Caco-2 (cell line): ENCODE measurements around the gene MYT1. TPM values are rescaled to one million over a fixed set of nuclear protein-coding genes. Genes with fewer than 3 reads are reported as not detected.

Experiments
- BruUV-seq: library from RNA; stranded (reverse); fragments of 400-500 nt; replicated peaks from 2 replicates; lab custom pipeline; 2021; lab: Mats Ljungman, UMichigan
- CTCF ChIA-PET: fragments of 300-600 bp; sonication (Branson Sonifier 250); formaldehyde crosslinking; loops from one replicate; lab custom pipeline; 2022; ENCODE audit warnings: antibody characterized with exemption; lab: Charles Lee
- POLR2A ChIA-PET: fragments of 300-600 bp; sonication (Branson Sonifier 250); formaldehyde crosslinking; loops from one replicate; lab custom pipeline; 2022; ENCODE audit warnings: antibody characterized with exemption; lab: Charles Lee
- DNase-seq, 2 experiments: peaks; one replicate each; pipeline versions ENCODE4 v3.0.0 to v3.0.0-alpha.2; 2020 to 2022
- H3K27me3 ChIP-seq: replicated peaks from 2 replicates; pipeline ENCODE4 v1.6.0; 2011; ENCODE audit warnings: low read length; ENCODE audit not compliant: control insufficient read depth, insufficient read depth
- H3K36me3 ChIP-seq: 2 replicates; pipeline ENCODE4 v1.5.1; 2011; ENCODE audit warnings: low read length; ENCODE audit not compliant: control insufficient read depth, insufficient read depth
- H3K4me1 ChIP-seq: fragments of 250-450 bp; sonication (Bioruptor Pico); 2 replicates; pipeline ENCODE4 v1.5.1; 2020; ENCODE audit warnings: mild to moderate bottlenecking
- H3K4me3 ChIP-seq: 2 replicates; pipeline ENCODE4 v1.5.1; 2011; ENCODE audit warnings: low read depth, mild to moderate bottlenecking, control low read depth, low read length
- H3K9me3 ChIP-seq: fragments of 250-450 bp; sonication (Bioruptor Pico); 2 replicates; pipeline ENCODE4 v1.5.1; 2020; ENCODE audit warnings: mild to moderate bottlenecking, moderate library complexity
- H3K27ac Mint-ChIP-seq: one replicate; pipeline ENCODE4 v1.8.0; 2022; ENCODE audit warnings: mixed read lengths; ENCODE audit not compliant: unreplicated experiment
- H3K27me3 Mint-ChIP-seq: one replicate; pipeline ENCODE4 v1.8.0; 2022; ENCODE audit warnings: mixed read lengths; ENCODE audit not compliant: insufficient read depth, unreplicated experiment
- H3K36me3 Mint-ChIP-seq: one replicate; pipeline ENCODE4 v1.8.0; 2022; ENCODE audit warnings: mild to moderate bottlenecking, mixed read lengths; ENCODE audit not compliant: insufficient read depth, unreplicated experiment
- H3K4me1 Mint-ChIP-seq: one replicate; pipeline ENCODE4 v1.8.0; 2022; ENCODE audit warnings: low read depth, mixed read lengths; ENCODE audit not compliant: unreplicated experiment
- H3K4me3 Mint-ChIP-seq: one replicate; pipeline ENCODE4 v1.8.0; 2022; ENCODE audit warnings: mild to moderate bottlenecking, moderate library complexity, mixed read lengths; ENCODE audit not compliant: unreplicated experiment
- H3K9me3 Mint-ChIP-seq: one replicate; pipeline ENCODE4 v1.8.0; 2022; ENCODE audit warnings: mixed read lengths; ENCODE audit not compliant: unreplicated experiment
- CTCF ChIP-seq, 2 experiments: fragments of 200-600 bp in 1 of 2; IDR thresholded peaks; 1 replicate in 1 of 2; 2 replicates in 1 of 2; pipeline versions ENCODE4 v1.5.1 to v1.8.0; 2011 to 2022; ENCODE audit warnings: antibody characterized with exemption in 1 of 2, control low read depth in 1 of 2, inconsistent platforms in 1 of 2, low read depth in 1 of 2, low read length in 1 of 2, mild to moderate bottlenecking in 1 of 2, moderate library complexity in 1 of 2; ENCODE audit not compliant: insufficient read depth in 1 of 2, severe bottlenecking in 1 of 2, unreplicated experiment in 1 of 2
- intact Hi-C: fragments of 100-400 bp; cut with micrococcal nuclease; formaldehyde crosslinking; loops from one replicate; pipeline ENCODE4 v1.10.0; 2022; ENCODE audit not compliant: unreplicated experiment
- total RNA-seq: library from RNA; stranded (reverse); gene quantifications from 2 replicates; pipeline ENCODE4 v1.2.3, GENCODE V29; 2022

MYT1 gene
- total RNA-seq, 1 experiment from 2014 or later, result 0.25 TPM

- CTCF ChIA-PET, result no interaction called here
- BruUV-seq, result no TSS peak
- peak in 1 of 2 experiments; percentile 30 for DNase-seq
- H3K27me3 ChIP-seq, result no peaks in the 10 kb centered on the region
- no peaks in the 10 kb centered on the region; the same call in 1 of the 2 replicates for H3K9me3 ChIP-seq
- H3K27me3 Mint-ChIP-seq, result peaks cover 14% of the 10 kb centered on the region
- POLR2A ChIA-PET, result no interaction called here
- H3K27ac Mint-ChIP-seq, result no peak overlapping the region
- peaks cover 7% of the 10 kb centered on the region for H3K4me1 Mint-ChIP-seq
- intact Hi-C loops, result no loop called here
- no peak overlapping the region for H3K4me3 ChIP-seq
- no peaks in the 10 kb centered on the region for H3K36me3 ChIP-seq
- no peaks in the 10 kb centered on the region for H3K4me1 ChIP-seq
- H3K9me3 Mint-ChIP-seq, result no peaks in the 10 kb centered on the region
- TF ChIP-seq CTCF (IDR thresholded peaks at IDR 0.05; ENCODE audit: insufficient read depth in 1 of 2, low read depth in 1 of 2, low read length in 1 of 2, severe bottlenecking in 1 of 2, unreplicated experiment in 1 of 2), result no peak
- H3K4me3 Mint-ChIP-seq, result no peak overlapping the region
- H3K36me3 Mint-ChIP-seq, result no peaks in the 10 kb centered on the region
Observed at GRCh38 chr20:64136004-64136710, 28.1 kb upstream of the MYT1 start.

DNA sequence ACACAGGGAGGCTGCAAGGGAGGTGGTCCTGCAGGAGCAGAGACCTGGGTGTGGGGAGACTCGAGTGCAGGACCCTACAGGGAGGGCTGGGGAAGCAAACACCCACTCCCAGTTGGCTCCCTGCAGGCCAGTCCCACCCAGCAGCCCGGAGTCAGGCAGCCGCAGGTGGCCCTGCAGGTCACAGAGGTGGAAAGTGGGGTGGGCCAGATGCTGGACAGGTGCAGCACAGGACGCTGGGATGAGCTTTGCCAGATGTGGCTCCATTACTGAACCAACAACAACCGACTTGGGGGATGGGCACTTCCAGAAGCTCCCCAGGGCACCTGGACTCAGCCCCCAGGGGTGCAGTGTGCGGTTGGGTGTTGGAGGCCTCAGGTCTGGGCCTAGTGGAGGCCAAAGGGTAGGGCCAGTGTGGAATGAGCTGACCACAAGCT, 26.6 kb upstream of the MYT1 start:
- POLR2A ChIA-PET, result no interaction called here

More for the DNA sequence above, 26.6 kb upstream of the MYT1 start:
- H3K36me3 ChIP-seq, result no peaks in the 10 kb centered on the region
- intact Hi-C loops, result no loop called here
- no peaks in the 10 kb centered on the region for H3K36me3 Mint-ChIP-seq
- H3K4me3 Mint-ChIP-seq, result no peak overlapping the region
- TF ChIP-seq CTCF (IDR thresholded peaks at IDR 0.05; ENCODE audit: insufficient read depth in 1 of 2, low read depth in 1 of 2, low read length in 1 of 2, severe bottlenecking in 1 of 2, unreplicated experiment in 1 of 2), result no peak
- no TSS peak for BruUV-seq
- no peaks in the 10 kb centered on the region for H3K9me3 Mint-ChIP-seq
- peaks cover 17% of the 10 kb centered on the region for H3K27me3 Mint-ChIP-seq
- H3K9me3 ChIP-seq, result no peaks in the 10 kb centered on the region; the same call in 1 of the 2 replicates
- CTCF ChIA-PET, result interaction anchor here (0.6 to 1.2 kb wide), 2 partner anchors 17 to 54 kb away, joined by 3 to 4 read pairs; no protein-coding TSS in a partner anchor
- H3K4me3 ChIP-seq, result no peak overlapping the region
- H3K4me1 Mint-ChIP-seq, result peaks cover 7% of the 10 kb centered on the region
- no peaks in the 10 kb centered on the region for H3K4me1 ChIP-seq
- DNase-seq, result peak in 1 of 2 experiments; percentile 46
- no peak overlapping the region for H3K27ac Mint-ChIP-seq
- no peaks in the 10 kb centered on the region for H3K27me3 ChIP-seq
